ENCODE data around the gene GALNT11.
"Not testable (repeated sequence)": the region's sequence is repeated elsewhere in the genome, so short reads cannot be mapped to it uniquely, and the experiment has no call there.

- TF ChIP-seq CTCF (IDR thresholded peaks at IDR 0.05; ENCODE audit: low read length); EZH2 (optimal IDR thresholded peaks at IDR 0.05; ENCODE audit: low read depth, low read length): not testable (repeated sequence)
These were observed 7.8 kb upstream of the GALNT11 start for GRCh38 chr7:152017683-152018082.
